Measurements from ENCODE around the gene CDR2.
"Not testable (repeated sequence)": the region's sequence is repeated elsewhere in the genome, so short reads cannot be mapped to it uniquely, and the experiment has no call there.

The CDR2 gene

DNA sequence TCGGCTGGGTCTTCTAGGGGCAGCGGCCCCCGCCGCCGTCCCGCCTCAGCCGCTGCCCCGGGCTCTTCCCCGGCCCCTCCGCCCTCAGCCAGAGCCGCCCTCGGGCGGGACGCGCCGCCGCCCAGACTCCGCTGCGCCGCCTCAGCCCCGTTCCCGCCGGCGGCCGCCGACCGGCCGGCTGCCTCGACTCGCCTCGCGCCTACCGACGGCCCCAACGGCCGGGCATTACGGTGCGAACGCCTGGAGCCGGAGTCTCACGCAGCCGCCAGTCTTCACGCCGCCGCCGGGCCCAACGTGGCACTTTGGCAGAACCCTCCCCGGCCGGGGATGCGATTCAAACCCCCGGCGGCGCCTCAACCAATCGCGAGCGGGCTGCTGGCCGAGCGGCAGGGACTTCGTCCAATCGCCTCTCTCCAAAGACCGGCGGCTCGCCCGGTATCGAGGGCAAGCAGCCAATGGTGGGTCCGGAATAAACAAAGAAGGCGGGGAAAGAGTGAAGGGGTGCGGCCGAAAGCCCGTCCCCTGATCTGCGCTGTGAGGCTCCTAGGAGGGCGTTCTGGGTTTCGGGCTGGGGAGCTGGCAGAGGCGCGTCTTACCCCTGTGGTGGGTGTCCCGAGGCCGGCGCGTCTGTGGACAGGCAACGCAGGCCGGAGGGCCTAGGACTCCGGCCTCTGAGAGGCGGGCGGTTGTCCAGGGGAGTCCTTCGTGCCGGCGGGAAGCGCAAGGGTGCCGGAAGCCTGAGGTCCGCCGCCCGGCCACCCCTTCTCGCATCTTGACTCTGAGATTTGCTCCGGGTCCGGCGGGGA is at the start of gene CDR2:
Gene CDR2 (minus strand): TSS at position 309 of the 806 bp plus-strand sequence. CDS start 310 bp downstream, outside the sequence.
- FAIRE-seq (peak; percentile 84), DNase-seq (ENCODE audit: extremely low spot score, insufficient read length, low read depth) (peak; percentile 92)

DNA sequence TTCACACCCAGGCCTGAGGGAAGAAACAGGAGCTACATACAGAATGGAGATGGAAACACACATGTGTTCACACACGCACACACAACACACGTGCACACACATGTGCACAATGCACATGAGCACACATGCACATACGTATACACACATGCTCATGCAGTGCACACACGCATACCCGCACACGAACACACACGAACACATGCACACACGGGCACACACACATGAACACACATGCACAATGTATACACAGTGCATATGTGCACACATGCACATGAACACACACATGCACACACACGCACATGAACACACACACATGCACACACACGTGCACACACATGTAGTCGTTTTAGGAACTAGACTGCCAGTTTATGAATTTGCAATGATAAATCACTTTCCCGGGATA is 49.3 kb upstream of the CDR2 start:
- no peak for DNase-seq (ENCODE audit: extremely low spot score, insufficient read length, low read depth)
- FAIRE-seq = no peak

DNA sequence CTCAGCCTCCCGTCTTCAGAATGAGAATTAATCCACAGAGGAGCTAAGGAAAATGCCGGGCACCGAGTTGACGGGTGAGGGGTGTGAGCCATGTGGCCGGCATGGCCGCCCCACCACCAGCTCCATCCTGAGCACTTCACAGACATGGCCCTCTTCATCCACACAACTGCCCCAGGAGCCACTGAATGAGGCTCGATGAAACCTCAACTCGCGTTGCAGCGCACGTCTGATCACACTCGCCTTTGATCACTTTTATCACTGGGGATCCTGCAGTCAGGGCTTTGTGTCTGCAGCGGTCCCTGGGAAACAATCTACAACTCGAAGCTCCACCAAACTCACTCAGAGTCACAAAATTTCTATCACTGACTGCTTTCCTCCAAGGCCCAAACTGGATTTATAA is 46.7 kb upstream of the CDR2 start:
- FAIRE-seq (no peak), DNase-seq (ENCODE audit: extremely low spot score, insufficient read length, low read depth) (no peak)

DNA sequence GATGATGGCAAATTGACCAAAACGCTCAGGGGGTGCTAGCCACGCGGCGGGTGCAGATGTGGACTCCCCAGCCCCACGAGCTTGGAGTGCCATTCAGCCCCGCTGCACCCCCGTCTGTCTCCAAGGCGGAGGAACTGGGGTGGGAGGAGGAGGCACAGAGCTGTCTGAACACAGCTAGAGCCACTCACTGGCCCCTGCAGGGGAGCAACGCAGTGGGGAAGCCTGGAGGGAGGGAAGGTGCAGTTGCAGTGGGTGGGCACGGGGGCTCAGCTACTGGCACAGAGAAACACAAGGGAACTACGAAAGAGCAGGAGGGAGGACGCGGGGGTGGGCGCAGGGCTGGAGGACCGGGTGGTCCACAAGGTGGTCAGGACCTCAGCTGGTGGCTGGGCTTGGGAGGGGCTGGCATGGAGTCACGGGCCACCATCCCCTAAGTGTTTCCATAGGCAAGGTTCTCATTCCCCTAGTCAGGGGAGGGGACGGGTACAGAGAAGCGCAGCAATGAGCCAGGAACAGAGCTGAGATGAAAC is 46.3 kb upstream of the CDR2 start:
- no peak for FAIRE-seq
- no peak for DNase-seq (ENCODE audit: extremely low spot score, insufficient read length, low read depth)

DNA sequence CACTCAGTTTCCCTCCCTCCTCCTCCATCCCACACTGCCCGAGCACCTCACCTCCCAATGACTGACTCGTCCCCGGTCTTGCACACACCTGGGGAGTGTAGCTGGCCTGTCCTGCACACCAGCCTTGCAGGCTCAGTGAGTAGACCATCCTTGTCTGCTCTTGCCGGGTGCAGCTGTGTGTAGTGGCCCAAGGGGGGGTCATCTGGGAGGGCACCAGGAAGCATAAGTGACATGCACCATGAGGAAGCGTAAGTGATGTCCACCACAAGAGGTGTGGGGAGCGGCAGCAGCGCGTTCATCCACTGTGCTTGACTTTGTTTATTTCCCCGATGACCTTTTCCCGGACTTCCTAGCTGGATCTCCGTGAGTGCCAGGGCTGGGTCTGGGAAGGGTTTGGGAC is 45.5 kb upstream of the CDR2 start:
- FAIRE-seq (no peak), DNase-seq (ENCODE audit: extremely low spot score, insufficient read length, low read depth) (no peak)

DNA sequence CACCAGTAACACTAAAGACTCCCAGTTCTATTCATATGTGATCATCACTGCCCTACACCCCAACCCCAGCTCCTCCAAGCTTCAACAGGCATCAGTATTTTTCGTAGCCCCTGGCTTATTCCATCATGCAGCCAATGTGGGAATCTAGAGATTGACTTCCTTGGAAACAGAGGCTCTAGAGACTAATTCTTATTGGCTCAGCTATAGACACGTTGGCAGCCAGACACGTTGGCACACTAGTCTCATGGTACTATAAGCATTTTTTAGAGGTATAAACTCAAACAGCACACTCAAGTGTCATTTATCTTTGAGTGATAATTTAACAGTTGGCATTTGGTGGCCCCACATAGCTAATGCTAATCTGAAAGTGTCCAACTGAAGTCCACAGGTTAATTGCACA is 44.4 kb upstream of the CDR2 start:
- DNase-seq (ENCODE audit: extremely low spot score, insufficient read length, low read depth) = no peak
- FAIRE-seq = no peak

DNA sequence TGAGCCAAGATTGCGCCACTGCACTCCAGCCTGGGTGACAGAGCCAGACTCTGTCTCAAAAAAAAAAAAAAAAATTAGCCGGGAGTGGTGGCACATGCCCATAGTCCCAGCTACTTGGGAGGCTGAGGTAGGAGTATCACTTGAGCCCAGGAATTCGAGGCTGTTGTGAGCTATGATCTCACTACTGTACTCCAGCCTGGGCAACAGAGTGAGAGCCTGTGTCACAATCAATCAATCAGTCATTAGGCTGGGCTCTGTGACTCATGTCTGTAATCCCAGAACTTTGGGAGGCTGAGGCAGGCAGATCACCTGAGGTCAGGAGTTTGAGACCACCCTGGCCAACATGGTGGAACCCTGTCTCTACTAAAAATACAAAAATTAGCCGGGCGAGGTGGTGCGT is 43.4 kb upstream of the CDR2 start:
- not testable (repeated sequence) for FAIRE-seq; DNase-seq (ENCODE audit: extremely low spot score, insufficient read length, low read depth)

DNA sequence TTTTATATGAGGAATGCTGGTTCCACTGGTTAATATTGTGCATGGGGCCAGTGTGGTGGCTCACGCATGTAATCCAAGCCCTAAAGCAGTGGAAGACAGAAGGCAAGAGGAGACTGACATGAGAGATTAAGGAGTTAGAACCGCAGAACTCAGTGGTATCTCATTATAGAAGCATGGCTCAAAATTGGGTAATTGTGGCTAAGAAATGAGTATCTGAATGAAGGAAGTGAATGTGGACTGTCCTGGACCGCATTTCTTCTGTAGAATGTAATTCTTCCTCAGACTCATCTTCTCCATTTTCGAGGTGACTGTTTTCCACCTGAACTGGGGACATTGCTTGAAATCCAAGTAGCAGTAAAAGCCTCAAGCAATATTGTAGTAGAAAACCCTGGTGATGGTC is 42.6 kb upstream of the CDR2 start:
- no peak for FAIRE-seq
- DNase-seq (ENCODE audit: extremely low spot score, insufficient read length, low read depth) = no peak

DNA sequence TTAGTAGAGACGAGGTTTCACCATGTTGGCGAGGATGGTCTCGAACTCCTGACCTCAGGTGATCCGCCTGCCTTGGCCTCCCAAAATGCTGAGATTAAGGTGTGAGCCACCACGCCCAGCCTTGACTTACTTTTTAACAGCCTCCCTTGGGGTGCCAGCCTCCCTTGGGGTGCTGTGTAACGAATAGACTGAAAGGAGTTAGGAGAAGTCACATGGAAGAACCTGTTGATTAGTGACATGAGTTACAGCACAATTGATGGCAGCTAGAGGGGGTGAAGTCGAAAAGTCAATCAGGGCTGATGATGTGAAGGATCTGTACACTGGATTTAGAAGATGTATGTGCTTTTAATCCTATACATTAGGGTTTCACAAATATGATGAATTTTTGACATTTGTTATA is 39.4 kb upstream of the CDR2 start:
- FAIRE-seq (no peak), DNase-seq (ENCODE audit: extremely low spot score, insufficient read length, low read depth) (no peak)

DNA sequence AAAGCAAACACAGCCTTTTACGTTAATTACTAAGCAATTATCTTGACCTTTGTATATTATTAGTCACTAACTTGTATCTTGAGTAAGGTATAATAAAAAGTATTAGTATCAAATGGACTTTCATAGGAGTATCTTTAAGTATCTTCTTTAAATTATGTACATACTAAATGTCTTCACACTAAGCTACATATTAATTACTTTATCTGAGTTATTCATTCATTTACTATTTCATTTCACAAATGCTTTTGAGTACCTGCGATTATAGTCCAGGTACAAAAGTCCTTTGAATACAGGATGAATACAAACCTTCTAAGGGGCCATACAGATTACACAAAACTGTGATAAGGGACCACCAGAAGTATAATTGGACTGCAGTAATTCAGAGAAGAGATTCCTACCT is 33.1 kb upstream of the CDR2 start:
- FAIRE-seq (no peak), DNase-seq (ENCODE audit: extremely low spot score, insufficient read length, low read depth) (no peak)

DNA sequence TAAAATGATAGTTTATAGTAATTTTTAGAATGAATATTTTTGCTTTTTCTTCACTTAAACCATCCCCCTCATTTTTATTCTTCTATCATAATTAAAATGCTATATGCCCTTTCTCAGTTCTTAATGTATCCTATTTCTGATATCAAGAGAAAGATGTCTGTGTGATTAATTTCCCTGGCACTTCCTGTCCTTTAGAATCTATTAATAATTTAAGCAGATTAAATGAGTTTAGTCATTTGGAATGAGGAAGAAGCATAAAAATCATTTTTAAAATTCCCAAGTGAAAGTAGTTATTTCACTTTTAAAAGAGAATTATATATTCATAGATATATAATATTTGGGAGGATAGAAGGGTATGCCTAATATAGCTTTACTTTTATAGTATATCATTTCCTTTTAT is 27.8 kb upstream of the CDR2 start:
- DNase-seq (ENCODE audit: extremely low spot score, insufficient read length, low read depth) (no peak), FAIRE-seq (no peak)

DNA sequence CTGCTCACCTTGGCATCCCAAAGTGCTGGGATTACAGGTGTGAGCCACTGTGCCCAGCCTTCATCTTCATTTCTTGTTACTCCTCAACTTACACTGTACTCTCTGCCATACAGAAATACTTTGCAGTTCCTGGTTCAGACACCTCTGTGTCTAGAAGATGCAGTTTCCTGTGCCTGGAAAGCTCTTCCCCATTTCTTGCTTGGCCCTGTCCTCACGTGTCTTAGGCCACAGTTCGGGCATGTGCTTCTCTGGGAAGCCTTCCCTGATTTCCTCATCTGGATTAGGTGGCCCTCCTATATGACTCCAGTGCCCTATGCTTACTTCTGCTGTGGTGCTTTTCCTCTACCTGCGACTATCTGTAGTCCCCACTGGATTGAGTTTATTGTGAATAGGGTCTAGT is 26.5 kb upstream of the CDR2 start:
- FAIRE-seq = no peak
- no peak for DNase-seq (ENCODE audit: extremely low spot score, insufficient read length, low read depth)

DNA sequence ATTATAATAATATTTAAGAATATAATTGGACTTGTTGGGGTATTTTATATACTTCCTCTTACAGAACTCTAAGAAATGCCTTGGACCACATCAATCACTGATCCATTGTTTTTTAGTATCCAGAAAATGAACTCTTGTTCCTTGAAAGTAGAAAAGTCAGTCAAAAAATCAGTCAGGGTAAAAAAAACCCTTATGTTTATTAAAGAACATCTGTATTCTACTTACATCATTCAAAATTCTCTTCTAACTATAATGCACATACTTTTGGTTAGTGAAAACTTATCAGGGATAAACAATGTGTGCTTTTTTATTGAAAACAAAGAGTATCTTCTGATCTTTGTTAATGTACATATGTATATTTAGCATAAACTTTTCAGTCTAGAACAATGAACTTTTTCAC is 23.5 kb upstream of the CDR2 start:
- no peak for FAIRE-seq
- no peak for DNase-seq (ENCODE audit: extremely low spot score, insufficient read length, low read depth)

DNA sequence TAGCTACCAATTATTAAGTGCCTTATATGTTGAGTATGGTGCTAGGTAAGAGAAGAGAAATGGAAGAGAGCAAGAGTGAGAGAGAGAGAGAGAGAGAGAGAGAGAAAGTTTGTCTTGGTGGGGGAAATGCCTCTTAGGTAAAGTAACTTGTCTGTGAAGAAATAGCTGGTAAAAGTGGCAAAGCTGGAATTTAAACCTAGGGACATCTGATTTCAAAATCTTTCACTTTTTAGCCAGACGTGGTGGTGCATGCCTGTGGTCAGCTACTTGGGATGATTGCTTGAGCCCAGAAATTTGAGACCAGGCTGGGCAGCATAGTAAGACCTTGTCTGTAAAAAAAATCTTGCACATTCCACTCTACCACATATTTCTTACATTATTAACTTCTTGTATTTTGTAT is 23.0 kb upstream of the CDR2 start:
- DNase-seq (ENCODE audit: extremely low spot score, insufficient read length, low read depth) = no peak
- no peak for FAIRE-seq

DNA sequence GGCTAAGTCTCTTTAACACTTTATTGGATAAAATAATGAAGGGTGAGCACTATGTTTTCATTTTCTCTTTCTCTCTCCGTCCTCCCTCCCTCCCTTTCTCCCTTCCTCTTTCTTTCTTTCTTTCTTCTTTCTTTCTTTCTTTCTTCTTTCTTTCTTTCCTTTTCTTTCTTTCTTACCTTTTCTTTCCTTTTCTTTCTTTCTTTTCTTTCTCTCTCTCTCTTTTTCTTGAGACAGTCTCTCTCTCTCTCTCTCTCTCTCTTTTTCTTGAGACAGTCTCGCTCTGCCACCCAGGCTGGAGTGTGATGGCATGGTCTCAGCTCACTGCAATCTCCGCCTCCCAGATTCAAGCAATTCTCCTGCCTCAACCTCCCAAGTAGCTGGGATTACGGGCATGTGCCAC is 21.5 kb upstream of the CDR2 start:
- DNase-seq (ENCODE audit: extremely low spot score, insufficient read length, low read depth) (no peak), FAIRE-seq (no peak)

DNA sequence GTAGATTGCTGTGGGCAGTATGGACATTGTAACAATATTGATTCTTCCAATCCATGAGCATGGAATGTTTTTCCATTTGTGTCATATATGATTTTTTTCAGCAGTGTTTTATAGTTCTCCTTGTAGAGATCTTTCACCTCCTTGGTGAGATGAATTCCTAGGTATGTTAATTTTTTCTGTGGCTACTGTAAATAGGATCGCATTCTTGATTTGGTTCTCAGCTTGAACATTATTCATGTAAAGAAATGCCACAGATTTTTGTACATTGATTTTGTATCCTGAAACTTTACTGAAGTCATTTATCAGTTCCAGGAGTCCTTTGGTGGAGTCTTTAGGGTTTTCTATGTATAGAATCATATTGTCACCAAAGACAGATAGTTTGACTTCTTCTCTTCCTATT is 19.7 kb upstream of the CDR2 start:
- no peak for FAIRE-seq
- DNase-seq (ENCODE audit: extremely low spot score, insufficient read length, low read depth) = no peak

DNA sequence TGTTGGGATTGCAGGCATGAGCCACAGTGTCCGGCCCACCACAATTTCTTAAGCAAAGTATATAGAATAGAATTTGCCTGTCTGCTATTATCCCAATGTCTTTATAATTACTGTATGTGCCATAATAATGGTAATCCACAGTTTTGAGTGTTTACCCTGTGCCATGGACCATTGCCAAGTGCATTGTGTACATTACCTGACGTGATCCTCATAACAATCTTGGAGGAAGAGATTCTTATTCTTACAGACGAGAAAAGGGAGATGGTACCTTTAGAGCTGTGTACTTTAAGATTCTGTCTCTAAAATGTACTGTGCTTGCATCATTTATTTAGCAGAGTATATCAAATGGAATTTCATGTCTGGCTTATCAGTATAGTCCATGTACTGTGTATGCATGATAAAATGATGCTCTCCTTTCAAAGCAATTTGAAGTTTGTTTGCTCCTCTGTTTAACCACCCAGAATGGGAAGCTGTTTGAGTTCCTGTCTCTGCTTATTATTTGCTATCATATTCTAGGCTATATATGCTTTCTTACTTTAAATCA is 13.8 kb upstream of the CDR2 start:
- FAIRE-seq (no peak), DNase-seq (ENCODE audit: extremely low spot score, insufficient read length, low read depth) (no peak)

DNA sequence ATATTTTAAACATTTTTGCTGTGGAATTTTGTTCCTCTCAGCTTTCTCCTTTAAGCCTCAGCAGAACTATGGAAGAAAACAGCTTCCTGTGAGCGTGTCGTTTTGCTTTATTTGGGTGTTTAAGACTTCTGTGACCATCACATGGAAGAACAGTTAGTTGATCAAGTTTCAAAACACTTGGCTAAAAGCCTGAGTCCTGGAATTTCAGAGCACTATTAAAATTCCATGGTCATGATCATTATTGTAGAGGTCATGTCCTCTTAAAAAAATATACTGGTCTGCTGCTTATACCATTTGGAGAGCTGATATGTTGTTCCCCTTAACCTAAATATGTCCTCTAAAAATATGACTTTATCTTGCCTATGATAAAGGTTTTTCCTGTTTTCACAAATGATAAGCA is 12.6 kb upstream of the CDR2 start:
- DNase-seq (ENCODE audit: extremely low spot score, insufficient read length, low read depth) (no peak), FAIRE-seq (no peak)

DNA sequence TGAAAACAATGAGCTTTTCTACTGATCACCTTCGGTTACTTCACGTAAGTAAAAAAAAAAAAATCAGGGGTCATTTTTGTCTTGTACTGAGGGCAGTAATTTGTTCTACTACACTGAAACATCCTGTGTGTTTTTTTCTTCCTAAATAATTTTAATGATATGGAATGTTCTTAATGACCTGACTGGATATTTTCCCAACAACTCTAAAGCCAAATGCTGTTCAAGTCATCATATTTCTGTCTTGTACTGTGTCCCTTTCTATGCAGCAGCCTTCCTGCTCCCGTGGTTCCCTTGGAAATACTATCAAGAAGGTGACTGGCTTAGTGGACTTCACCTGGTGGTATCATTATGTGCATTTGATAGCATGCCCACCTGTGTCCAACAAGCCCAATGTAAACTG is 10.8 kb upstream of the CDR2 start:
- FAIRE-seq (no peak), DNase-seq (ENCODE audit: extremely low spot score, insufficient read length, low read depth) (no peak)

DNA sequence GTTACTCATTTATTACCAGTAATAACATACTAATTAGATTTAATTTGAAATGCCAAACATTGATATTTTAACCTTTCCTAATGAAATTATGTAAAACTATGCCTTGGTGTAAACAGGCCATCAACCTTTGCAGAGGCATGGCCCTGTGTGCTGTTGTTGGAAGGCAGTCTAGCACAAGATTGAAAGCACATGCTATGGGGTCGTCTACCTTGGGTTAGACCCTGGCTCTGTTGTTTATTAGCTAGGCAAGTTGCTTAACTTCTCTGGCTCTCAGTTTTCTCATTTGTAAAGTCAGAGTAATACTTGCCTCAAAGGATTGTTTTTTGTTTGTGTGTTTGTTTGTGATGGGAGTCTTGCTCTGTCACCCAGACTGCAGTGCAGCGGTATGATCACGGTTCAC is 9.4 kb upstream of the CDR2 start:
- FAIRE-seq (no peak), DNase-seq (ENCODE audit: extremely low spot score, insufficient read length, low read depth) (no peak)

DNA sequence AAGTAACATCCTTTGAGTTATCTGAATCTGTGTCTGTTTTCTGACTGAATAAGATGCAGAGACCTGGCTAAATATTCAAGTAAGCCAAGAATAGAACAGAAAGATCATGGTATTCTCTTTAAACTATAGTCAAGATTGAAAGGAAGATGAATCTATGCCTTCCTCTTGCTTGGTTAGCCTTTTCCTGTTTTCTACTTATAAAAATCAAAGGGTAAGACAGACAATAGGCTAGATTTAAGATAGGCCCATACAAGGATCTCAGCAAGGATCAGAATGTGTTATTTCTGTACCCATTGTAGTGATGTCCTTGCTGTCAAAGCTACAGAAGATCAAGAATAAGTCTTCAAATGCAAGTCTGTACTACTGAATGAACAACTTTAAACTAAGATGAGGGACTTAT is 7.0 kb upstream of the CDR2 start:
- FAIRE-seq = no peak

DNA sequence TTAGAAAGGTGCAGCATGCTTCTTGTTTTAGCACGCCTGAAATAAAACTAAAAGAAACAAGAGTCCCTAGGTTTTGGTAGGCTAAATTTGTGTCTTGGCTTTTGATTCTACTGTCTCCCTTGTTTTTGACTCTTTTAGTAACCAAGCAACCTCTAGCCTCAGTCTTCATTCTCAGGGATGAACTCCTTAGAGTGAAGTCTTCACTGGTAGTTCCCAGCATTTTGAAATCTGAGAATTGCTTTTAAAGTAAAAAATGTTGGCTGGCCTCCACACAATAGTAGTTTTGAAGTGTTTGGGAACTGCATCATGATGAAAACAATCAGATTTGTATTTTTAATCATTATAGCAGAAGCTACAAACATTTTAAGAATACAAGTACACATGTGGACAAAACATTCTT is 6.1 kb upstream of the CDR2 start:
- FAIRE-seq = no peak

More for the DNA sequence above, 7.0 kb upstream of the CDR2 start:
- DNase-seq (ENCODE audit: extremely low spot score, insufficient read length, low read depth) = no peak

More for the DNA sequence above, 6.1 kb upstream of the CDR2 start:
- no peak for DNase-seq (ENCODE audit: extremely low spot score, insufficient read length, low read depth)

All from GM18507 (cell line).